IMR-90 (cell line): ENCODE results near the gene ACSL3. TPM values are rescaled to one million over a fixed set of nuclear protein-coding genes. Genes with fewer than 3 reads are reported as not detected.

ENCODE experiments used
- ATAC-seq: fragments of 200-7000 bp; cut with Tn5 transposase; 2 replicates; pipeline ENCODE4 v1.9.1; 2020; ENCODE audit warnings: low read depth, mild to moderate bottlenecking, moderate library complexity
- BruUV-seq: library from RNA; stranded (reverse); fragments of 400-500 nt; replicated peaks from 2 replicates; lab custom pipeline; 2021; lab: Mats Ljungman, UMichigan
- CTCF ChIA-PET: fragments of 300-600 bp; formaldehyde crosslinking; extraction: SDS; loops from one replicate; lab custom pipeline; 2021; ENCODE audit warnings: antibody characterized with exemption; lab: Yijun Ruan, JAX
- POLR2A ChIA-PET: fragments of 300-600 bp; sonication (Branson Sonifier 250); formaldehyde crosslinking; loops from one replicate; lab custom pipeline; 2022; ENCODE audit warnings: antibody characterized with exemption; ENCODE audit not compliant: unreplicated experiment; lab: Charles Lee
- DNase-seq: peaks from one replicate; pipeline ENCODE4 v3.0.0; 2013
- H2AFZ ChIP-seq: replicated peaks from 2 replicates; pipeline ENCODE3; 2013; ENCODE audit warnings: low read length, mild to moderate bottlenecking; ENCODE audit not compliant: poor library complexity
- H2AK5ac ChIP-seq: 2 replicates; pipeline ENCODE4 v1.6.1; 2013; ENCODE audit warnings: low read depth, low read length, inconsistent platforms
- H2AK9ac ChIP-seq: replicated peaks from 2 replicates; pipeline ENCODE3; 2013; ENCODE audit warnings: mild to moderate bottlenecking, low read depth, low read length, moderate library complexity; ENCODE audit not compliant: poor library complexity
- H2BK120ac ChIP-seq: 2 replicates; pipeline ENCODE4 v1.6.1; 2013; ENCODE audit warnings: low read depth, low read length, inconsistent platforms
- H2BK15ac ChIP-seq: 3 replicates; pipeline ENCODE4 v1.6.1; 2013; ENCODE audit warnings: low read depth, low read length, inconsistent platforms
- H2BK20ac ChIP-seq: 2 replicates; pipeline ENCODE4 v1.6.1; 2013; ENCODE audit warnings: low read depth, mild to moderate bottlenecking, inconsistent platforms, low read length, moderate library complexity
- H2BK5ac ChIP-seq: 2 replicates; pipeline ENCODE4 v1.6.1; 2013; ENCODE audit warnings: mild to moderate bottlenecking, low read depth, low read length, inconsistent platforms; ENCODE audit not compliant: poor library complexity, severe bottlenecking
- H3K14ac ChIP-seq: replicated peaks from 2 replicates; pipeline ENCODE4 v1.6.1; 2013; ENCODE audit warnings: low read depth, low read length, inconsistent platforms
- H3K18ac ChIP-seq: 2 replicates; pipeline ENCODE4 v1.6.1; 2013; ENCODE audit warnings: low read depth, low read length, control low read depth
- H3K23ac ChIP-seq: 2 replicates; pipeline ENCODE4 v1.6.1; 2013; ENCODE audit warnings: low read depth, low read length, inconsistent platforms
- H3K27ac ChIP-seq: 2 replicates; pipeline ENCODE4 v1.5.1; 2013; ENCODE audit warnings: mild to moderate bottlenecking, control low read depth, low read length; ENCODE audit not compliant: insufficient read depth
- H3K27me3 ChIP-seq: 2 replicates; pipeline ENCODE4 v1.6.1; 2013; ENCODE audit warnings: low read length; ENCODE audit not compliant: control insufficient read depth, insufficient read depth
- H3K36me3 ChIP-seq: 2 replicates; pipeline ENCODE4 v1.6.1; 2013; ENCODE audit warnings: low read length, mixed read lengths; ENCODE audit not compliant: control insufficient read depth, insufficient read depth
- H3K4ac ChIP-seq: 2 replicates; pipeline ENCODE4 v1.6.1; 2013; ENCODE audit warnings: low read depth, low read length, inconsistent platforms
- H3K4me1 ChIP-seq: 2 replicates; pipeline ENCODE4 v1.6.1; 2013; ENCODE audit warnings: low read length, mixed read lengths; ENCODE audit not compliant: control insufficient read depth, insufficient read depth
- H3K4me2 ChIP-seq: 2 replicates; pipeline ENCODE4 v1.6.1; 2013; ENCODE audit warnings: low read depth, mild to moderate bottlenecking, control low read depth, low read length, moderate library complexity
- H3K4me3 ChIP-seq: 2 replicates; pipeline ENCODE4 v1.5.1; 2013; ENCODE audit warnings: low read depth, mild to moderate bottlenecking, control low read depth, low read length, moderate library complexity; ENCODE audit not compliant: insufficient read depth
- H3K56ac ChIP-seq: 2 replicates; pipeline ENCODE4 v1.6.1; 2013; ENCODE audit warnings: low read length, inconsistent platforms; ENCODE audit not compliant: insufficient read depth; ENCODE audit errors: extremely low read depth
- H3K79me1 ChIP-seq, 2 experiments: 2 replicates each; pipeline ENCODE4 v1.6.1; 2013; ENCODE audit warnings: low read length in 2 of 2, inconsistent platforms in 1 of 2, low read depth in 1 of 2
- H3K9ac ChIP-seq: 2 replicates; pipeline ENCODE4 v1.6.1; 2013; ENCODE audit warnings: low read depth, low read length, control low read depth
- H3K9me1 ChIP-seq: 2 replicates; pipeline ENCODE4 v1.6.1; 2013; ENCODE audit warnings: low read length, inconsistent platforms; ENCODE audit not compliant: insufficient read depth
- H3K9me3 ChIP-seq: 2 replicates; pipeline ENCODE4 v1.6.1; 2013; ENCODE audit warnings: low read length; ENCODE audit not compliant: control insufficient read depth, insufficient read depth
- H4K20me1 ChIP-seq: 2 replicates; pipeline ENCODE4 v1.6.1; 2013; ENCODE audit warnings: low read length, inconsistent platforms; ENCODE audit not compliant: insufficient read depth
- H4K5ac ChIP-seq: 2 replicates; pipeline ENCODE4 v1.6.1; 2013; ENCODE audit warnings: mild to moderate bottlenecking, low read depth, low read length, control low read depth
- H4K8ac ChIP-seq, 2 experiments: 2 replicates each; pipeline ENCODE4 v1.6.1; 2013; ENCODE audit warnings: low read depth in 2 of 2, low read length in 2 of 2, control low read depth in 1 of 2, inconsistent platforms in 1 of 2
- H4K91ac ChIP-seq: 2 replicates; pipeline ENCODE4 v1.6.1; 2013; ENCODE audit warnings: low read depth, low read length, inconsistent platforms; ENCODE audit not compliant: insufficient read depth
- BHLHE40 ChIP-seq: fragments of 150-350 bp; IDR thresholded peaks from 2 replicates; pipeline ENCODE4 v1.6.1; 2016; ENCODE audit warnings: mild to moderate bottlenecking, low read depth, low read length
- CEBPB ChIP-seq: IDR thresholded peaks from 2 replicates; pipeline ENCODE4 v1.6.1; 2012; ENCODE audit warnings: low read depth, low read length, improper control_type of control experiment
- CHD1 ChIP-seq: IDR thresholded peaks from 2 replicates; pipeline ENCODE4 v1.6.1; 2012; ENCODE audit warnings: low read depth, low read length, improper control_type of control experiment
- ELK1 ChIP-seq: fragments of 150-350 bp; IDR thresholded peaks from 2 replicates; pipeline ENCODE4 v1.6.1; 2016; ENCODE audit warnings: low read depth, mild to moderate bottlenecking, low read length, moderate library complexity, borderline replicate concordance
- FOS ChIP-seq: fragments of 150-350 bp; IDR thresholded peaks from 2 replicates; pipeline ENCODE4 v1.6.1; 2016; ENCODE audit warnings: low read depth, low read length
- MAFK ChIP-seq: IDR thresholded peaks from 2 replicates; pipeline ENCODE4 v1.6.1; 2012; ENCODE audit warnings: low read depth, low read length, improper control_type of control experiment
- MAZ ChIP-seq: IDR thresholded peaks from 2 replicates; pipeline ENCODE4 v1.6.1; 2012; ENCODE audit warnings: low read depth, mild to moderate bottlenecking, low read length, improper control_type of control experiment, moderate library complexity, borderline replicate concordance
- MXI1 ChIP-seq: IDR thresholded peaks from 2 replicates; pipeline ENCODE4 v1.6.1; 2012; ENCODE audit warnings: low read depth, mild to moderate bottlenecking, low read length, moderate library complexity, borderline replicate concordance
- NFE2L2 ChIP-seq: fragments of 150-350 bp; IDR thresholded peaks from 2 replicates; pipeline ENCODE4 v1.6.1; 2016; ENCODE audit warnings: low read depth, mild to moderate bottlenecking, low read length
- POLR2A ChIP-seq: IDR thresholded peaks from 2 replicates; pipeline ENCODE4 v1.6.1; 2012; ENCODE audit warnings: mild to moderate bottlenecking, low read depth, low read length
- RAD21 ChIP-seq: IDR thresholded peaks from 2 replicates; pipeline ENCODE4 v1.6.1; 2012; ENCODE audit warnings: low read length, improper control_type of control experiment
- RCOR1 ChIP-seq: IDR thresholded peaks from 2 replicates; pipeline ENCODE4 v1.6.1; 2012; ENCODE audit warnings: mild to moderate bottlenecking, low read length, improper control_type of control experiment; ENCODE audit not compliant: insufficient replicate concordance
- RFX5 ChIP-seq: IDR thresholded peaks from 2 replicates; pipeline ENCODE4 v1.8.0; 2012; ENCODE audit warnings: low read depth, mild to moderate bottlenecking, low read length, moderate library complexity
- SMC3 ChIP-seq: fragments of 150-350 bp; IDR thresholded peaks from 2 replicates; pipeline ENCODE4 v1.6.1; 2016; ENCODE audit warnings: low read depth, mild to moderate bottlenecking, antibody characterized with exemption, low read length, moderate library complexity
- dilution Hi-C: fragments of 300-500 bp; cut with HindIII; formaldehyde crosslinking; loops from one replicate; pipeline ENCODE4 v1.14.3; 2018; ENCODE audit warnings: low sequenced_read_pairs; ENCODE audit not compliant: unreplicated experiment
- in situ Hi-C: fragments of 300-500 bp; cut with MboI; formaldehyde crosslinking; loops from 3 replicates; pipeline ENCODE4 v1.14.3; 2019; ENCODE audit warnings: low sequenced_read_pairs, inconsistent platforms, mixed read lengths
- intact Hi-C: fragments of 100-400 bp; cut with micrococcal nuclease; formaldehyde crosslinking; loops from 2 replicates; pipeline ENCODE4 v1.10.0; 2022
- polyA plus RNA-seq, 3 experiments: library from polyadenylated mRNA; depleted of rRNA; stranded (reverse); fragments of >200 nt; gene quantifications; 2 replicates each; pipeline ENCODE4 v1.2.3, GENCODE V29; 2012; ENCODE audit warnings: low replicate concordance in 1 of 3
- total RNA-seq: library from RNA; depleted of rRNA; stranded (reverse); fragments of >200 nt; gene quantifications from 2 replicates; pipeline ENCODE4 v1.2.3, GENCODE V29; 2012
- TF ChIP-seq, protein P1 (sequence below): fragments of 150-350 bp; IDR thresholded peaks from 2 replicates; pipeline ENCODE4 v1.6.1; 2017; ENCODE audit warnings: mild to moderate bottlenecking, antibody characterized with exemption, low read length, low read depth
- TF ChIP-seq, protein P2 (sequence below): conservative IDR thresholded peaks from 2 replicates; pipeline ENCODE4 v1.5.1; 2012; ENCODE audit warnings: mild to moderate bottlenecking, low read depth, low read length, improper control_type of control experiment

Gene ACSL3
- total and polyA plus RNA-seq, 2 of the 4 experiments (the other 2 are of a cell fraction): 31.0 to 84.2 TPM

DNA sequence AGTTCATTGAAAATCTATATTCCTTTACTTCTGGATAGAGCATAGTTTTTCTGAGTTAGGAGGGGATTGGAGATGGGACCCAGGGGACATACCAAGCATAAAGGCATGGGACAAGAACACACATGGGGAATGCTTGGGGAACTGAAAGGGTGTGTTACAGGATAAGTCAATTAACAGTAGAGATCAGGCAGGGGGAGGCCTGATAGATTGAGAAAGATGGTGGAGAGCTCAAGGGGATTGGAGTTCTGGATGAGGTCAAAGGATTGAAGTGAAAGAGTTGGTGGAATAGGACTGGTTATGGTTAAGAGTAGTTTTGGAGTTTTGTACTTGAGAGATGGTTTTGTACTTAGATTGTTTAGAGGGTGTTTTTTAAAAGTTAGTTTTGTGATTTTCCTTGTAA lies 16.1 kb downstream of the ACSL3 start:
- in situ Hi-C loops: no loop called here
- Histone ChIP-seq H4K5ac (no peak overlapping the region), H2BK15ac (no peak overlapping the region), H3K27me3 (no peaks in the 10 kb centered on the region), H3K4me3 (no peak overlapping the region), H3K4ac (no peak overlapping the region), H3K27ac (no peak overlapping the region), H2BK5ac (no peak overlapping the region), H3K23ac (0 out of 2 replicates have a peak overlapping the region, but pooled peaks have one; percentile 45), H3K4me2 (no peak overlapping the region), H3K56ac (no peak overlapping the region), H2AK9ac (no peak overlapping the region), H3K4me1 (peaks cover 5% of the 10 kb centered on the region), H3K9me1 (peaks cover 8% of the 10 kb centered on the region), H2BK120ac (no peak overlapping the region), H2BK20ac (no peak overlapping the region), H4K8ac (no peak overlapping the region), H2AFZ (no peak overlapping the region), H3K18ac (no peak overlapping the region), H3K79me1 (peaks cover 15 to 62% of the 10 kb centered on the region in 2 experiments; a peak in 3 of 4 replicates), H3K36me3 (no peaks in the 10 kb centered on the region), H4K91ac (no peak overlapping the region), H3K14ac (no peak overlapping the region), H3K9me3 (no peaks in the 10 kb centered on the region), H2AK5ac (no peak overlapping the region), H3K9ac (no peak overlapping the region), H4K20me1 (peaks cover 69% of the 10 kb centered on the region)
- no TSS peak for BruUV-seq
- no peak for ATAC-seq
- no peak for DNase-seq
- no peak for TF ChIP-seq RCOR1
- no peak for TF ChIP-seq MAZ
- no peak for TF ChIP-seq SMC3
- TF ChIP-seq CHD1: no peak
- no peak for TF ChIP-seq MAFK
- TF ChIP-seq, protein P1, sequence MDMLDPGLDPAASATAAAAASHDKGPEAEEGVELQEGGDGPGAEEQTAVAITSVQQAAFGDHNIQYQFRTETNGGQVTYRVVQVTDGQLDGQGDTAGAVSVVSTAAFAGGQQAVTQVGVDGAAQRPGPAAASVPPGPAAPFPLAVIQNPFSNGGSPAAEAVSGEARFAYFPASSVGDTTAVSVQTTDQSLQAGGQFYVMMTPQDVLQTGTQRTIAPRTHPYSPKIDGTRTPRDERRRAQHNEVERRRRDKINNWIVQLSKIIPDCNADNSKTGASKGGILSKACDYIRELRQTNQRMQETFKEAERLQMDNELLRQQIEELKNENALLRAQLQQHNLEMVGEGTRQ: no peak
- TF ChIP-seq RAD21: no peak
- TF ChIP-seq POLR2A: no peak
- no peak for TF ChIP-seq BHLHE40
- TF ChIP-seq ELK1: no peak
- TF ChIP-seq FOS: no peak
- TF ChIP-seq CEBPB: no peak
- no peak for TF ChIP-seq RFX5
- TF ChIP-seq, protein P2, sequence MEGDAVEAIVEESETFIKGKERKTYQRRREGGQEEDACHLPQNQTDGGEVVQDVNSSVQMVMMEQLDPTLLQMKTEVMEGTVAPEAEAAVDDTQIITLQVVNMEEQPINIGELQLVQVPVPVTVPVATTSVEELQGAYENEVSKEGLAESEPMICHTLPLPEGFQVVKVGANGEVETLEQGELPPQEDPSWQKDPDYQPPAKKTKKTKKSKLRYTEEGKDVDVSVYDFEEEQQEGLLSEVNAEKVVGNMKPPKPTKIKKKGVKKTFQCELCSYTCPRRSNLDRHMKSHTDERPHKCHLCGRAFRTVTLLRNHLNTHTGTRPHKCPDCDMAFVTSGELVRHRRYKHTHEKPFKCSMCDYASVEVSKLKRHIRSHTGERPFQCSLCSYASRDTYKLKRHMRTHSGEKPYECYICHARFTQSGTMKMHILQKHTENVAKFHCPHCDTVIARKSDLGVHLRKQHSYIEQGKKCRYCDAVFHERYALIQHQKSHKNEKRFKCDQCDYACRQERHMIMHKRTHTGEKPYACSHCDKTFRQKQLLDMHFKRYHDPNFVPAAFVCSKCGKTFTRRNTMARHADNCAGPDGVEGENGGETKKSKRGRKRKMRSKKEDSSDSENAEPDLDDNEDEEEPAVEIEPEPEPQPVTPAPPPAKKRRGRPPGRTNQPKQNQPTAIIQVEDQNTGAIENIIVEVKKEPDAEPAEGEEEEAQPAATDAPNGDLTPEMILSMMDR: no peak
- no peak for TF ChIP-seq MXI1
- TF ChIP-seq NFE2L2: no peak
- intact Hi-C loops: no loop called here
- dilution Hi-C loops: no loop called here
- ChIA-PET POLR2A (no interaction called here), CTCF (no interaction called here)
